GM18526 (cell line): ENCODE data around the gene GRHL1.

Experiments used
- POLR2A ChIP-seq: IDR thresholded peaks from 3 replicates; pipeline ENCODE4 v1.6.1; 2011; ENCODE audit not compliant: insufficient read length; ENCODE audit errors: extremely low read depth

GRHL1 gene

GRCh38 chr2:9979977-9980376 lies 28.5 kb downstream of the GRHL1 start:
- no peak for TF ChIP-seq POLR2A

- TF ChIP-seq POLR2A, result no peak
These were observed 29.0 kb downstream of the GRHL1 start for GRCh38 chr2:9980520-9980919.

- no peak for TF ChIP-seq POLR2A
These were observed 30.2 kb downstream of the GRHL1 start for GRCh38 chr2:9981655-9982054.

- no peak for TF ChIP-seq POLR2A
These were observed 30.8 kb downstream of the GRHL1 start for GRCh38 chr2:9982248-9982647.

- TF ChIP-seq POLR2A, result no peak
These were observed 31.4 kb downstream of the GRHL1 start for GRCh38 chr2:9982891-9983290.

DNA sequence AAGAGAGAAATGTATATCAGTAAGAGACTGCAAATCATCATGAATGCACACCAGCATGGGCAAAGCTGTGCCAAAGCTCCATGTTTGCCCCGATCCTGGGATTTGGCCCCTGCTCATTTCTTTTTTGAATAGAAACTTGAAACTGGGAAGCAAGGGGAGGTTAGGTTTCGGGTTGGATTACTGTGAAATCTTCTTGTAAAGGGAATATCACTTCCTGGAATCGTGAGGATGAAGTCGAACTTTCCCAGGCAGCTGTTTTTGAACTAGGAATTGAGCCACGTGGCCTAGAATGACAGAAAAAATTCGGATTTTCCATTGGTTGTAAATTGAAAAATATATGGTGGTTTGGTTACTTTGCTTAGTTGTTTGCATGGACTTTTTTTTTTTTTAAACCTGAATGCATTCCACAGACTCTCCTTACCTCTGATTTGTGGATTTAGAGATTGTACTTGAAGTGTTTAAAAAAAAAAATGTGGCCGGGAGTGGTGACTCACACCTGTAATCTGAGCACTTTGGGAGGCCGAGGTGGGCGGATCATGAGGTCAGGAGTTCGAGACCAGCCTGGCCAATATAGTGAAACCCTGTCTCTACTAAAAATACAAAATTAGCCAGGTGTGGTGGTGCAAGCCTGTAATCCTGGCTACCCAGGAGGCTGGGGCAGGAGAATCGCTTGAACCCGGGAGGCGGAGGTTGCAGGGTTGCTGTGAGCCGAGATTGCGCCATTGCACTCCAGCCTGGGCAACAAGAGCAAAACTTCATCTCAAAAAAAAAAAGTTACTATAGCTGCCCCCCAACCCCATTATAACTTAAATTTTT lies 32.1 kb downstream of the GRHL1 start:
- TF ChIP-seq POLR2A, result no peak

DNA sequence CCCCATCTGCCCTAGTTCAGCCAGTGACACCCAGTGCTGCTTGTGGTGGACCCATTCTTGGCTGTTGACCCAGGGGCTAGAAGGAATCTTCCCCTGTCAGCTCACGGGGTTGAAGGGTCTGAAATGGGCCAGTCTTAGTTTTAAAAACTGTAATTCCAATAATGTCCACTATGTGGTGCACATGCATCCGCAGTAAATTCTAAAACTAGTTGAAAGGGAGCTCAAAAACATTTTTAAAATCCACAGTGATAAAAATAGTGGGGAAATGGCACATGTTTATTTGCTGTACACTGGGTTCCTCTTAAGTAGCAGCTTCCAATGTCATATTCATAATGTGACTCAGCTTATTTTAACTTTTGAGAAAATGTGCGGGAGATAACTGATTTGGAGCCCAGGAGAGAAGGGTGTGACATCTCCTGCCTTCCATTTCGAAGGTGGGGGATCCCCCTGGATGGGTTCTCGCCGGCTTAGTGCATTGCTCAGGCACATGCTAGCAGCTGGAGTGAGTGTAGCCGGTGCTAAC lies 32.8 kb downstream of the GRHL1 start:
- no peak for TF ChIP-seq POLR2A

GRCh38 chr2:9984871-9985480 lies 33.5 kb downstream of the GRHL1 start:
- no peak for TF ChIP-seq POLR2A

GRCh38 chr2:9985531-9986328 lies 34.2 kb downstream of the GRHL1 start:
- no peak for TF ChIP-seq POLR2A

DNA sequence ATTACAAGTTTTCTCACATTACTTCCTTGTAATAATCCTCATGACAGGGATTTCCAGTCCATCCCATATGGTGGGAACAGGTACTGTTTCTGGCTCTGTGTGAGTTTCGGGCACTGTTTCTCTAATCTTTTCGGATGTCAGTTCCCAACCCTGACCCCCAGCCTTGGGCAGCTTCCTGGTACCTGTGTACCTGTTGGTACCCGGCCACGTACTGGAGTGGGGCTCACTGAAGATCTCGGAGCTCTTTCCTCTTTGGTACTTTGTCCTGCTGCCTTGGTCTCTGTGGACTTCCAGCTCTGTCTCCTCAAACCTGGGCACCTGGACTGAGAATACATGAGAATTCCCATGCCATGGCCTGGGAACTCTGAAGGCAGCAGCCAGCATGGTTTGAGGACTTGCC lies 36.8 kb downstream of the GRHL1 start:
- no peak for TF ChIP-seq POLR2A

- TF ChIP-seq POLR2A, result no peak
These were observed 39.2 kb downstream of the GRHL1 start for GRCh38 chr2:9990736-9991135.

DNA sequence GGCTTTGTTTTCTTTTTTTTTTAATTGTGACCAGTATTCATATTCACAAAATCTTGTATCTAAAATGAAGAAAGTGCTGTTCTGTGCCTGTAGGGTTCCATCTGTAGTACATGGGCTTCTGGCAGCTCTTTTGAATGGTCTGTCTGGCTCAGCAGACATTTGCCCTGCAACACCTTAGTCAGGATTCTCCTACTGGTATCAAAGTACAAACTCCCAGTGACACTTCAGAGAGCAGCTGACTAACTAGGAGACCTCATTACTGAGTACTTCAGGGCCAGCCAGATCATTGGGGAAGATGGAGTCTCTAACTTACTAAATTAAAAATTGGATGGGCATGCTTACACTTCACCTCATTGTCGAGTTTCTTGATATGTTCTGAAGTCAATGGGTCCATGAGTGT lies 39.7 kb downstream of the GRHL1 start:
- no peak for TF ChIP-seq POLR2A

- no peak for TF ChIP-seq POLR2A
These were observed 40.4 kb downstream of the GRHL1 start for GRCh38 chr2:9991829-9992273.

DNA sequence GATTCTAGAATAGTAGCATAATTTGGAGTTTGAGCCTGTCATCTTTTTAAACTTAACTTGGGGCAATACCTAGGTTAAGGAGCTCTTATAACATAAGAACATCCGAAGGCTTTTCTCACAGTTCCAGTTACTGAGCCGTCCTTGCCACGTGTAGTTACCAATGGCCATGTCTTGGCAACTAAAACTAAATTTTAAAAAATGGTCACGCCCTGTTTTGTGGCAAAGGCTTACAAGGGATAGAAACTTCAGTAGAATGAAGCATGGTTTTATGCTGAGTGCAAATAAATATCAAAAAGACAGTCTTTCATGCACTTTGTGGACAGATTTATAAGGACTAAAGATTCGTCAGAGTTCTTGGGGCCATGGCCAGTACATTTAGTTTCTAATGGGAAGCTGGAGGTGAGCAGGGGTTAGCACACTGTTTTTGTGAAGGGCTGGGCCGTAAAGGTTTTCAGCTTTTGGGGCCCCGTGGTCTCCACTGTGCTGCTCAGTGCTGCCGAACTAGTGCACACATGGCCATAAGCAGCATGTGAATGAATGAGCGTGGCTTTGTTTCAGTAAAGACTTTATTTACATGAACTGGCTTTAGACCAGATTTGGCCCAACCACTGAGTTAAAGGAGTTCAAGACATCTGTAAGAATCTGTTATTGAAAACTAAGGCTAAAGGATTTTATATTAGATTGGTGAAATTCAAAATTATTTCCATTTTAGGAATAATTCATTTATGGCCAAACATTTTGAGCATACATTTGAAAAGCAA lies 41.1 kb downstream of the GRHL1 start:
- no peak for TF ChIP-seq POLR2A
